NB4 (cell line): ENCODE measurements around the gene LDLRAD4.

Experiments
- DNase-seq: peaks from one replicate; pipeline ENCODE4 v3.0.0; 2010; ENCODE audit warnings: low read depth
- H3K4me3 ChIP-seq: one replicate; pipeline ENCODE4 v1.5.1; 2011; ENCODE audit warnings: mild to moderate bottlenecking, low read depth, low read length, moderate library complexity
- MYC ChIP-seq: IDR thresholded peaks from 2 replicates; pipeline ENCODE4 v1.6.1; 2011; ENCODE audit warnings: low read depth, low read length
- POLR2A ChIP-seq: IDR thresholded peaks from 2 replicates; pipeline ENCODE4 v1.6.1; 2011; ENCODE audit warnings: mild to moderate bottlenecking; ENCODE audit not compliant: insufficient read length; ENCODE audit errors: extremely low read depth
- TF ChIP-seq, protein P1 (sequence below): IDR thresholded peaks from one replicate; pipeline ENCODE4 v1.5.1; 2012; ENCODE audit warnings: low read depth, low read length
- TF ChIP-seq, protein P2 (sequence below): IDR thresholded peaks from 2 replicates; pipeline ENCODE4 v1.6.1; 2011; ENCODE audit warnings: low read depth, low read length

Gene LDLRAD4

DNA sequence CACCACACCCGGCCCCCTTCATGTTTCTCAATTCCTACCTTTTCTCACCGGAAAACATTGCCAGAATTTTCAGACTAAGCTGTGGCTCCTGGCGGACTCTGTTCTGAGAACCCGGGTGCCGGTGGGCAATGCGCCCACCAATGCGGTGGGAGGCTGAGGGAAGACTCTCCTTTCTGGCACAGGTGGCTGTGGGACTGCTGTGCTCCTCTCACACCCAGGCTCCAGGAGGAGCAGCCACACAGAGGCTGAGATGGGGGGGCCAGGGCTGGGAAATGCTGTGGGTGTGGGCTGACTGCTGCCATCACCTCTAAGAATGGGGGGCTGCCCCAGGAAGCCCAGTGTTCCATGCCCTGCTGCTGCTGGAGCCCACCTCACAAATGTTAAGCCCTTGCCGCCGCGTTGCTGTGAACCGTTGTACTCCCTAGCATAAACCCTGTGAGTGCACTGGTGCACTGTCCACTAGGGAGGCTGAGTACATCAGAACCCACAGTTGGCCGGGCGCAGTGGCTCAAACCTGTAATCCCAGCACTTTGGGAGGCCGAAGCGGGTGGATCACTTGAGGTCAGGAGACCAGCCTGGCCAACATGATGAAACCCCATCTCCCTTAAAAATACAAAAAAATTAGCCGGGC lies 152.6 kb downstream of the LDLRAD4 start:
- no peak overlapping the region for H3K4me3 ChIP-seq
- no peak for DNase-seq
- TF ChIP-seq, protein P1, sequence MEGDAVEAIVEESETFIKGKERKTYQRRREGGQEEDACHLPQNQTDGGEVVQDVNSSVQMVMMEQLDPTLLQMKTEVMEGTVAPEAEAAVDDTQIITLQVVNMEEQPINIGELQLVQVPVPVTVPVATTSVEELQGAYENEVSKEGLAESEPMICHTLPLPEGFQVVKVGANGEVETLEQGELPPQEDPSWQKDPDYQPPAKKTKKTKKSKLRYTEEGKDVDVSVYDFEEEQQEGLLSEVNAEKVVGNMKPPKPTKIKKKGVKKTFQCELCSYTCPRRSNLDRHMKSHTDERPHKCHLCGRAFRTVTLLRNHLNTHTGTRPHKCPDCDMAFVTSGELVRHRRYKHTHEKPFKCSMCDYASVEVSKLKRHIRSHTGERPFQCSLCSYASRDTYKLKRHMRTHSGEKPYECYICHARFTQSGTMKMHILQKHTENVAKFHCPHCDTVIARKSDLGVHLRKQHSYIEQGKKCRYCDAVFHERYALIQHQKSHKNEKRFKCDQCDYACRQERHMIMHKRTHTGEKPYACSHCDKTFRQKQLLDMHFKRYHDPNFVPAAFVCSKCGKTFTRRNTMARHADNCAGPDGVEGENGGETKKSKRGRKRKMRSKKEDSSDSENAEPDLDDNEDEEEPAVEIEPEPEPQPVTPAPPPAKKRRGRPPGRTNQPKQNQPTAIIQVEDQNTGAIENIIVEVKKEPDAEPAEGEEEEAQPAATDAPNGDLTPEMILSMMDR: no peak
- TF ChIP-seq MYC: no peak
- TF ChIP-seq POLR2A: no peak
- TF ChIP-seq, protein P2, sequence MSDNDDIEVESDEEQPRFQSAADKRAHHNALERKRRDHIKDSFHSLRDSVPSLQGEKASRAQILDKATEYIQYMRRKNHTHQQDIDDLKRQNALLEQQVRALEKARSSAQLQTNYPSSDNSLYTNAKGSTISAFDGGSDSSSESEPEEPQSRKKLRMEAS: no peak

DNA sequence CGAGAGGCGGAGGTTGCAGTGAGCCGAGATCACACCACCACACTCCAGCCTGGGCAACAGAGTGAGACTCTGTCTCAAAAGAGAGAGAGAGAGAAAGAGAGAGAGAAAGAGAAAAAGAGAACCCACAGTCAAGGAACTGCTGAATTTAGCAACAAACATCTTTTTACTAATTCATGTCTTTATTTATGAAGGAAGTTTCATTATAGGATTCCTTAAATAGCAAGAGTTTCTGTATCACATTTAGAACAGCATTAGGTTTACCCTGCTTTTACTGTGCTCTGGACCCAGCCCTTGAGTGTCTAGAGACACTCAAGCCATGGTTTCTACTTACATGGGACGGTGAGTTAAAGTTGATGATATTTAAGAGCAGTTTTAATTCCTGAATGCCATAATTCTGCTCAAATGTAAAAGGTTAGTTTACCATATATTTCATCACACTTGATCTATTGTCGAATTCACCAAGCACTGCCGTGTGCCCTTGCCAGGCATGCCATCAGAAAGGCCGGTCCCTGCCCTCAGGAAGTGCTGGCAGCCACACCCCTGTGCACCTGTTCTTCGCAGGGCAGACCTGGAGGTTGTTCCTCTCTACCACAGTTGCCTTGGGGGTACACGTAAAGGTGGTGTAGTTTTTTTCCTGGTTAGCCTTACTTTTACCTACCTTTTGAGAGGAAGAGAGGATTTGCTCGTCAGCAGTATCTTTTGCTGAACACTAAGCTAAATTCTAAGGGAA lies 153.3 kb downstream of the LDLRAD4 start:
- DNase-seq: no peak
- H3K4me3 ChIP-seq: no peak overlapping the region
- TF ChIP-seq, protein P1: no peak
- TF ChIP-seq MYC: no peak
- TF ChIP-seq, protein P2: no peak
- TF ChIP-seq POLR2A: no peak

DNA sequence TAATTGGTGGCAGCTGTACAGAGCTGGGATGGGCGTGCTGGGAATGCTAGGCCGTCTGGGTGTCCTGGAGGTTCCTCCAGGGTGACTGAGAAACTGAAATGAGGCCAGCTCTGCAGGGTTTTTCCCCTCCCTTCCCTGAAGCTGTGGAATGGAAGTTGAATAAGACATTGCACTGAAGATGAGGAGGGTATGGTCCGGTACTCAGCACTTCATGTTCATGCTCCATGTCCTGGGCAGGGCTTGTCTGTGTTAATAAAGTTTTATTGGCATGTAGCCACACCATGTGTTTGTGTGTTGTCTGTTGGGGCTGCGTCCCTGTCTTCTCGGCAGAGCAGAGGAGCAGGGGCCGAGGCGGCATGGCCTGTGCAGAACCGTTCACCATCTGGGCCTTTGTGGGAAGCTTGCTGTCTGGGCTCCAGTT lies 154.0 kb downstream of the LDLRAD4 start:
- no peak for DNase-seq
- no peak overlapping the region for H3K4me3 ChIP-seq
- TF ChIP-seq, protein P1: no peak
- TF ChIP-seq MYC (no peak), POLR2A (no peak)
- TF ChIP-seq, protein P2: no peak

DNA sequence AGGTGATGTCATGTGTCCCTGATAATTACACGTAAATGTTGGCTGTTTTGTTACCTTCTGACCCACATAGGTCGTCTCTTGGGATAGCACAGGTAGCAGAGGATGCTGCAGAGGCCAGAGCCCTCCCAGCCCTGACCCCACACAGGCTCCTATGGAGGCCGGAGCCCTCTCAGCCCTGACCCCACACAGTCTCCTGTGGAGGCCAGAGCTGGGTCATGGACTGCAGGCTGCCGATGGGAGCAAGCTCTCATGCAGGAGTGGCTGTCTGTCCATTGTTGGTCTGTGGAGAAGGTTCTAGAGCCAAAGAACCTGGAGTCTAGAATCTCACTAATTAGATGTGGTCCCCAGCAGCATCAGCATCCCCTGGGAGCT lies 155.5 kb downstream of the LDLRAD4 start:
- H3K4me3 ChIP-seq: no peak overlapping the region
- TF ChIP-seq, protein P2: no peak
- TF ChIP-seq POLR2A: no peak
- TF ChIP-seq MYC: no peak
- TF ChIP-seq, protein P1: no peak
- no peak for DNase-seq

DNA sequence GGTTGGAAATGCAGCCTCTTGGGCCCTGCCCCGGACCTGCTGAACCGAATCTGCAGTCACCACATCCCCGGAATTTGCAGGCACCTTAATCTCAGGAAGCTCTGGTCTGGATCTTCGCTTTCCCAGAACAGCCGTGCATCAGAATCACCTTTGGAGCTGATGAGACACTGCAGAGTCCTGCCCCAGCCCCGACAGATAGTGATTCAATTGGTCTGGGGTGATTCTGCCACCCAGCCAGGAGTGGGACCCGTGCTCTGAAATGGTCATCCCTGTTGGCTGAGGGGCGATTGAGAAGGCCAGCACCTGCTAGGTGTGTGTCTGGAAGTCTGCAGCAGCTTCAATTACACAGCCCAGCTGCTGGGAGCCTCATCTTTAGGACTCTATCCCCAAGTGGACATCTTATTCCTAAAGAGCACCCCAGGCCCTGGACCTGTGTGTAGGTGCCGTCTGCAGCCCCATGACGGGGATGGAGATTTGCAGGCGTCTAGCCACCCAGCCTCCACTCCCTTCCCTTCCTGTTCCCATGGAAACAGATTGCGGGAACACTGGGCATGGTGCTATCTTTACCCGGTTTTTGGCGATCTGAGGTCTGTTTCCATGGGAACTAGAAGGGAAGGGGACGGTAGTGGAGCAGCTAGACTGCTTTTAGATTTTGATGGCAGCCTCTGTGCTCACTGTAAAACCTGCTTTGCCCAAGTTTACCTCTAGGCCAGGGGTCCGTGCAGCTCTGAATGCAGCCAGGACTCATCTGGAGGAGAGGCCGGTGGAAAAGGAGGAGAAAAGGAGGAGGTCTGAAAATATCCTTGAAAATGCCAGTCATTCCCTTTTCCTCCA lies 156.1 kb downstream of the LDLRAD4 start:
- no peak for TF ChIP-seq MYC
- DNase-seq: no peak

More for the DNA sequence above, 156.1 kb downstream of the LDLRAD4 start:
- no peak overlapping the region for H3K4me3 ChIP-seq
